Amniotic epithelial cell (primary cell): ENCODE results near the gene ANO1.
A peak's percentile ranks its signal among the peaks of the same experiment; 100 is the strongest.

Experiments
- DNase-seq: peaks from one replicate; pipeline ENCODE4 v3.0.0-alpha.2; 2010; ENCODE audit warnings: low read depth

ANO1 gene

DNA sequence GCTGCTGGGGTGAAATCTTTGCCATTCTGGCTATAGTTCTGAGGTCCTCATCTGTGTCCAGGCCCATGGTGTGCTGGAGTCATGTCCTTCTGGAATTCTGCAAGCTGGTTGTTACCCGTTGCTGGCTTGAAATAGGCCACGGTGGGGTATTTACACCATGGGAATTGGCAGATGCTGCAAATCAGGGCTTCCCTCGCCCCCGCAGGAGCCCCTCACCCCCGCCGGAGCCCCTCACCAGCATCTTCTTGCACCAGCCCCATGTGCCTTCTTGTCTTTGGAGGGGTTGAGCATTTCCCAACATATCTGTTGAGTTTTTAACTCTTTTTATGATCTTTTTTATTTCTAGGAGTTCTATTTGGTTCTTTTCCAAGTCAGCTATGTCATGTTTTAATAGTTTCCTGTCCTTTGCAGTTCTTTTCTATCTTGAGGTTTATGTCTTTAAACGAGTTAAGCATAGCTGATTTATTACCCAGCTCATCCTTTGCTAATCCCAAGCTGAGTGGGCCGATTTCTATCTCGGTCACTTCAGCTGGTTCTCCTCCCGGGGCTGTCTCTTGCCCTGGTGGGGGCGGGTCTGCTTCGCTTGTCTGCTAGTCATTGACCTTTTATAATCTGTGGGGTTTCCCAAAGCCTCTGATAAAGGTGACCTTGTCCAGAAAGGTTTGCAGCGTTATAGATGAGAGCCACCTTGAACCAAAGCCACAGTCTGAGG, 17.6 kb downstream of the ANO1 start:
- DNase-seq, result peak; percentile 18

DNA sequence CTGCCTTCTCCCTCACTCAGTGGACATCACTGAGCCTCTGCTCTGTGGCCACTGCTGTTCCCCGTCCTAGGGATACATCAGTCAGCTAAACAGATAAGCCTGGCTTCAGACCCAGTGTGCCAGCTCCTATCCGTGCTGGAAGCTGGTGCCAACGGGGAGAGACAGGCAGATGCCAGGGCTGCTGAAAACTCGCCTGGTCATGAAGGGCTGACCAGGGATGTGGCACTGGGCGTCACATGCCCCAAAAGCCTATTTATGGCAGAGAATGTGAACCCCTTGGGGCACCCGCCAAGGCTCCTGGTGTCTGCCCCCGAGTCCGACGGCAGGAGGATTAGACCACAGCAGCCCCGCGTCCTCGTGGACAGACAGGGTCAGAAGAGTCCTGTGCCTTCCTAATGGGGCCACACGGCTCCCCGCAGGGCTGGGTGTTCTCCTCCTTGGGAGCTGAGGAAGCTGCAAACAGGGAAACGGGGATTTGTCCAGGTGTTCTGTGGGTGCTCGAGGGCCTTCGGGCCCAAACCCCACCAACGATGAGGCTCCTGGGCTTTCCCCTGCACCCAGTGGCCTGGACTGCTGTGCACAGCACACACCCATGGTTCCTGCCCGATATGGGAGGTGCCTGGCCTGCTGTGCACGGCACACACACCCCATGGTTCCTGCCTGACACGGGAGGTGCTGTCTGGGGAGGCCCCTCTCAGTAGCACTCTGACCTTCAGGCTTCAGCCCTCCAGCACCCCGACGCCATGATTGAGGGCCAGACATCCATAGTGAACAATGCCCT, 19.9 kb downstream of the ANO1 start:
- DNase-seq, result no peak

- no peak for DNase-seq
Measured at GRCh38 chr11:70098936-70099335, 20.8 kb downstream of the ANO1 start.

- DNase-seq, result peak; percentile 54
Measured at GRCh38 chr11:70099578-70100279, 21.6 kb downstream of the ANO1 start.

- DNase-seq, result no peak
Measured at GRCh38 chr11:70100280-70100603, 22.1 kb downstream of the ANO1 start.

GRCh38 chr11:70100791-70101190, 22.7 kb downstream of the ANO1 start:
- no peak for DNase-seq

GRCh38 chr11:70103256-70103975, 25.3 kb downstream of the ANO1 start:
- no peak for DNase-seq

DNA sequence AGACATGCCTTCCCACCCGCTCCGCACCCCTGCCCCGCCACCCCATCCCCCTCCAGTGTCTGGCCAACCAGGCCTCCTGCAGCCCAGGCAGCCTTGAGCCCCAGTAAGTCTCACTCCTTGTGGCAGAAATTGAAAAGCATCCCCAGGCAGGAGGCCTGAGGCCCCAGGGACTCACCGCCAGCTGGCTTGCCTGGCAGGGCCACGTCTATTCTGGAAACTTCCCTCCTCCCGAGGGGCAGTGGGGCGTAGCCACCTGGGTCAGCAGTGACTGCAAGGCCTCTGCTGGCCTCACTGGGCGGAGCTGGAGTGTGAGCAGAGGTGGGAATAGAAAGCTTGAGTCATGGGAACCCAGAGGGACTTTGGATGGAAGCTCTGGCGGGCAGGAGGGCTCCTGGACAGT, 26.3 kb downstream of the ANO1 start:
- no peak for DNase-seq

GRCh38 chr11:70104961-70105360, 26.8 kb downstream of the ANO1 start:
- no peak for DNase-seq

- DNase-seq, result no peak
Measured at GRCh38 chr11:70105369-70105754, 27.2 kb downstream of the ANO1 start.

DNA sequence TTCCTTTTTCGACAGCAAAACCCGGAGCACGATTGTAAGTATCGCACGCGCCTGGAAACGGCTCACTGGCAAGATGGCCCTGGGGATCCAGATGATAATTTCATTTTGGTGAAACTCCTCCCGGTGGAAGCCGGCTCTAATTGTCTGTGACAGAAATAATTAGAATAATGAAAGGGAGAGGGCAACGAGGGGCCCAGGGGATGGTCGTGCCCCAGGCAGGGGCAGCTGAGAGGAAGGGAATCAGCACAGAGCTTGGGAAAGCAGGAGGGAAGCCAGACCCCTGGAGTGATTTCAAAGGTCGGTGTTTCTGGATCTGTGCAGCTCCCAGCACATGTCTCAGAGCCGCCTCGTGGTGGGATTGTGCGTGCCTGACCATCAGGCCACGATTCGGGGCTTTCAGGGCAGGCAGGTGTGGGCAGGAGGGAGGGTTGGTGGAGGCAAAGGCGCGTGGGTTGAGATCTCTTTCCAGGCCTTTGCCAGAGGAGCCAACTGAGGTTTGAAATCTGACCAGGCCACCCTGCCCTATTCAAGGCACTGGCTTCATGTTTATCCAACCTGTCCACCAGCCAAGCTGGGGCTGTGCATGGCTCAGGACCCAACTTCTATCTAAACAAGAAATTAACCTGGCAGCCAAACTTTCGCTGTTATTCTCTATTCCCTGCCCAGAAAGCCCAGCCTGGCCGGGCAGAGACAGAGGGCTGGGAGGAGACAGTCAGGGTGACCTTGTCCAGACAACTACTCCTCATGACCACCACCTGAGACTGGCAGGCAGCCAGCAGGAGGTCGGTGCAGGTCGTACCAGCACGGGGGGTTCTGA, 27.8 kb downstream of the ANO1 start:
- DNase-seq, result no peak

GRCh38 chr11:70106757-70107156, 28.6 kb downstream of the ANO1 start:
- no peak for DNase-seq

DNA sequence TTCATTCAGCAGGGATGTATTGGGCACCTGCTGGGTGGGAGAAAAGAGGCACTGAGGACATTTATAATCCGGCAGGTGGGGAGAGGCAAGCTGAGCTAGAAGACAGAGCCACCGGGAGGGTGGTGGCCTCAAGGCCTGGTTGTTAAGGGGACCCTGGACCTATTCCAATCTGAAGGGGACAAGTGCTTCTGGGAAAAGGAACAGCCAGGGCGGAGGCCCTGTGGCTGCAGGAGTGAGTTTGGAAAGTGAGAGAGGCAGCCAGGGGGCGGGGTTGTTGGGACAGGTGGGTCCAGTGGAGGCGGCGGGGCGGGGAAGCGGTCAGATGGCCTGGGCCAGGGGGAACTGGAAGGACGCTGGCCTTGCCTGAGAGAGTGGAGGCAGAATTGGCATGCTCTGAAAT, 29.1 kb downstream of the ANO1 start:
- DNase-seq, result no peak

DNA sequence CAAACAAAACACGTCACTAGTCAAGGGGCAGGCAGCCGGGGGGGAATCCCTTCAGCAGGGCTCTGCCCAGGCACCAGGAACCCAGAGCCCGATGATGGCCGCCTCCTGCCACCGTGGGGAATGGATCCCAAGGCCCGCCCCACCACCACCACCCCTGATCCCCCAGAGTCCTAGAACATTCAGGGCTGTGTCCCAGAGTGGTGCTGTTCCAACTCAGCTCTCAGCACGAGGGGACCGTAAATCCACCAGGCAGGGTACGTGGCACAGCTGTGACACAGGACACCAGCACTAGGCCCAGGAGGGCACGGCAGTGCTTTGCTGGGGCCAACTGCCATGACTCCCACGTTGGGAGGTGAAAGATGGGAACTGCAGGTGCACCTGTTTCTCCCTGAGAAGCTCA, 29.6 kb downstream of the ANO1 start:
- DNase-seq, result no peak

- DNase-seq, result peak; percentile 29
Measured at GRCh38 chr11:70108250-70108649, 30.1 kb downstream of the ANO1 start.

GRCh38 chr11:70109006-70109405, 30.9 kb downstream of the ANO1 start:
- peak; percentile 3 for DNase-seq

- DNase-seq, result no peak
Measured at GRCh38 chr11:70109903-70110302, 31.8 kb downstream of the ANO1 start.

DNA sequence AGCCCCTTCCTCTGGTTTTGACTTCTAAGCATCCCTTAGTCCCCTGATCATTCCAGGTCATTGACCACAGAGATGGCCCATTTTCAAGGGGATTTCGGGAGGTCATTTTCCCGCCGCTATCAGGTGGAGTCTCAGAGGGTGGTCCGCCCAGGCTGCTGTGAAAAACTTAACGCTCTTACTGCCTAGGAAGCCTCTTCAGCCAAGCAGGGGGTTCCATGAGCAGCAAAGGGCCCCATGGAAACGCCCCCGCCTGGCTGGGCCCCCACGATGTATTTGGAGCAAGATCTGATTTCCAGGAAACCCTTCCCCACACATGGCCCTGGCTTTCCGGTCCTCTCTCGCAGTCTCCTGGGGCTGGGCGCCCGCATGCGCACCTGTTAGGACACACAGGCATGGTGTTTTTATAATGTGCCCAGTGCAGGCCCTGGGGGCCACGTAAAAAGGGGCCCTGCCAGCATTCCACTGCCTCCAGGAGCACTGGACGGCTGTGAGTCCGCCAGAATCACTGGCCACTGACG, 32.5 kb downstream of the ANO1 start:
- DNase-seq, result no peak

DNA sequence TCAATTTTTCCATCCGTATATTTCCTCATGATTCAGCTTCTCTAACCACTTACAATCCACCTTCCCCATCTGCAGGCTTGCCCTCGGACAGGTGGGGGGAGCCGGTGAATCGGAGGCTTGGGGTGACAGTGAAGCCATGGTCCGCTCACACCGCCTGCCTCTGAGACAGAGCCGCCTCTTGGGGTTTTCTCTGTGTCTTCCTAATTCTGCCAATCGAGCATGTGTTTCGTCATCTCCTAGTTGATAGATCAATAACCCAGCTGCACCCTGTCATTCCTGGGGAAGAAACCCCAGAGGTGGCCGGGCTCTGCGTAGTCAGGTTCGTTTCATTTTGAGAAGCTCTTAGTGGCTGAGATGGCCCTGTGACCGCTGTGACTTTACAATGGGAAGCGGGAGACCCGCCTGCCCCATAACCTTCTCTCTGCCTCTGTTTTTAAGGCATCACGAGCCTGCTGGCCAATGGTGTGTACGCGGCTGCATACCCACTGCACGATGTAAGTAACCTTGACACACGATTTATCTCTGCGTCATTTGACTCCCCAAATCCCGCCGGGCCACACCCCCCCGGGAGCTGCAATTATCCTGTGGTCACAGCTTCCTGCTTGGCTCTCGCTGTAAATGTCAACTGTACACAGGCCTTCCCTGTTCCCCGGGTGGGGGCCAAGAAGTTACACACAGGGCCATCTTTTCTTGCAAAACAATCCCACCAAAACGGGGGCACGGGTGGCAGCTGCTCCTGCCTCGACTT, 33.3 kb downstream of the ANO1 start:
- DNase-seq, result peak; percentile 47

DNA sequence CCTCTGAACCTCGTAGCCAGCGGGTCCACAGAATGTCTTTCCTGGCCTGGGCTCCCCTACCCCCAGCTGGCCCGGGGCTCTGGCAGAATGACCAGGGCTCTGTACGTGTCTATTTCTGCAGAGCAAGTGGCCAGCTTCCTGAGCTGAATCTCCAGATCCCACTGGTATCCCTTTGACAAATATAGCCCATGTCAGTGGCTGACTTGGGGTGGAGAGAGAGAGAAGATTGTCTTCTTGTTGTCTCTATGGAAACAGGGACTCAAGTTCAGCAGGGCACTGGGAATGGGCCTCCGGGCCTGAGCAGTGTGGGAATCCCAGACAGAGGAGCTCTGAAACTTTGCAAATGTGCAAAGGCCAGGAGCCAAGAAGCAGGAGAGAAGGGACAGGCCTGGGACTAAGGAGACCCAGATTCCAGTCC, 33.9 kb downstream of the ANO1 start:
- no peak for DNase-seq

DNA sequence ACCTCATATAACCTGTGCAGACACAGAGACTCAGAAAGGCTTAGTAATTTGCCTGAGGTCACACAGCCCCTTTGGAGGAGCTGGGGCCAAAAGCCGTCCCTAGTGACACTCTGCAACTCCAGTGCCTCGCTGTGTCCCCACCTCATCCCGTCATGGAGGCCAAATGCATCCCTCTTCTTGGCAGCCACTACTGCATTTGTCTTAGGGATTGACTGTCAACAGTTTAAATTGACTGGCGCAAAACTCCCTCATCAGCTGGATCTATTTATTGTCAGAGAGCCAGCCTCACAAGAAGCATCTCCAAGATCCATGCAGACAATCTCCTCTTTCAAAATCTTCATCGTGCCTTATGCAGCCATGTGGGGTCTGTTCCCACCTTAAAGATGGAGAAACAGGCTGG, 35.7 kb downstream of the ANO1 start:
- DNase-seq, result no peak
